HEK293T (cell line): Measurements from ENCODE around the gene THSD7A.

Experiments
- ARNT ChIP-seq: fragments of 450-650 bp; IDR thresholded peaks from 2 replicates; pipeline ENCODE4 v1.6.1; 2017; ENCODE audit warnings: mild to moderate bottlenecking
- BHLHE40 ChIP-seq: fragments of 450-650 bp; IDR thresholded peaks from 2 replicates; pipeline ENCODE4 v1.6.1; 2016; ENCODE audit warnings: mild to moderate bottlenecking, moderate library complexity, borderline replicate concordance
- CTBP1 ChIP-seq: fragments of 450-650 bp; IDR thresholded peaks from 2 replicates; pipeline ENCODE4 v1.6.1; 2016; ENCODE audit warnings: borderline replicate concordance
- ELF4 ChIP-seq: fragments of 450-650 bp; IDR thresholded peaks from 2 replicates; pipeline ENCODE4 v1.6.1; 2017; ENCODE audit warnings: antibody characterized with exemption
- FOXA1 ChIP-seq: fragments of 450-650 bp; IDR thresholded peaks from 2 replicates; pipeline ENCODE4 v1.6.1; 2016; ENCODE audit warnings: mild to moderate bottlenecking
- FOXK2 ChIP-seq: fragments of 450-650 bp; IDR thresholded peaks from 2 replicates; pipeline ENCODE4 v1.6.1; 2016; ENCODE audit warnings: mild to moderate bottlenecking
- FOXM1 ChIP-seq: fragments of 450-650 bp; IDR thresholded peaks from 2 replicates; pipeline ENCODE4 v1.6.1; 2017; ENCODE audit warnings: mild to moderate bottlenecking, borderline replicate concordance
- L3MBTL2 ChIP-seq: fragments of 450-650 bp; conservative IDR thresholded peaks from 2 replicates; pipeline ENCODE4 v1.6.1; 2016; ENCODE audit warnings: mild to moderate bottlenecking
- LEF1 ChIP-seq: fragments of 450-650 bp; IDR thresholded peaks from 2 replicates; pipeline ENCODE4 v1.6.1; 2017; ENCODE audit warnings: mild to moderate bottlenecking, borderline replicate concordance
- SP1 ChIP-seq: fragments of 450-650 bp; IDR thresholded peaks from 2 replicates; pipeline ENCODE4 v1.6.1; 2017
- SUZ12 ChIP-seq: fragments of 450-650 bp; IDR thresholded peaks from 2 replicates; pipeline ENCODE4 v1.6.1; 2016; ENCODE audit warnings: mild to moderate bottlenecking
- TARDBP ChIP-seq: fragments of 450-650 bp; IDR thresholded peaks from 2 replicates; pipeline ENCODE4 v1.6.1; 2016
- ZNF384 ChIP-seq: fragments of 450-650 bp; IDR thresholded peaks from 2 replicates; pipeline ENCODE4 v1.6.1; 2016
- TF ChIP-seq, protein P1 (sequence below): fragments of 450-650 bp; IDR thresholded peaks from 2 replicates; pipeline ENCODE4 v1.6.1; 2016

DNA sequence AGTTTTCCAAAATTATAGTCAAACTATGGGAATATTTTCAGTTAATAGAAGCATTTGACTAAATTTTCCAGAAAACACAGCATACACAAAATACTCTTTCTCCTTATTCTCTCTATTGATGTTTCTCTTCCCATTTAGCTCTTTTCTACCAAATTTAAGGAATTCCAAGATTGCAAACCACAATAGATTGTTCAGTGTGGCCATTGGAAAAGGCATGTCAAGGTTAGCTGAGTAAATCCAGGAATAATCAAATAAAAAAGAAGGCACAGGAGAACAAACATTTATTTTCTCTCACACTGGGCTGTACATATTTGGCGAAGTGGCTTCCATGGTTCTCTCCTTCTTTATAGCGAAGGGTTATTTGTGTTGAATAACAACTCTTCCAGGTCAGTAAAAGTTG, 117.3 kb downstream of the THSD7A start:
- TF ChIP-seq BHLHE40 (no peak), LEF1 (no peak), TARDBP (no peak), FOXK2 (no peak), SUZ12 (no peak), FOXM1 (no peak), ARNT (no peak), SP1 (no peak), ELF4 (no peak), CTBP1 (no peak), FOXA1 (no peak), L3MBTL2 (no peak), ZNF384 (no peak)
- TF ChIP-seq, protein P1, sequence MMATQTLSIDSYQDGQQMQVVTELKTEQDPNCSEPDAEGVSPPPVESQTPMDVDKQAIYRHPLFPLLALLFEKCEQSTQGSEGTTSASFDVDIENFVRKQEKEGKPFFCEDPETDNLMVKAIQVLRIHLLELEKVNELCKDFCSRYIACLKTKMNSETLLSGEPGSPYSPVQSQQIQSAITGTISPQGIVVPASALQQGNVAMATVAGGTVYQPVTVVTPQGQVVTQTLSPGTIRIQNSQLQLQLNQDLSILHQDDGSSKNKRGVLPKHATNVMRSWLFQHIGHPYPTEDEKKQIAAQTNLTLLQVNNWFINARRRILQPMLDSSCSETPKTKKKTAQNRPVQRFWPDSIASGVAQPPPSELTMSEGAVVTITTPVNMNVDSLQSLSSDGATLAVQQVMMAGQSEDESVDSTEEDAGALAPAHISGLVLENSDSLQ = no peak
